Hippocampal formation (tissue), 2 donors: ENCODE data around the gene ENTPD1.
"Not testable (repeated sequence)": the region's sequence is repeated elsewhere in the genome, so short reads cannot be mapped to it uniquely, and the experiment has no call there.

Source experiments
- DNase-seq, 2 donors: peaks; one replicate each; lab custom pipeline; 2025; lab: John Stamatoyannopoulos, UW

The ENTPD1 gene

GRCh38 chr10:95794195-95794594, 38.2 kb downstream of the ENTPD1 start:
- DNase-seq = no peak

- no peak for DNase-seq
These were observed 39.6 kb downstream of the ENTPD1 start for GRCh38 chr10:95795602-95796001.

GRCh38 chr10:95796504-95796903, 40.5 kb downstream of the ENTPD1 start:
- no peak for DNase-seq

- DNase-seq = no peak
These were observed 42.3 kb downstream of the ENTPD1 start for GRCh38 chr10:95798096-95798855.

GRCh38 chr10:95800286-95800685, 44.3 kb downstream of the ENTPD1 start:
- DNase-seq = not testable (repeated sequence)

- not testable (repeated sequence) for DNase-seq
These were observed 50.9 kb downstream of the ENTPD1 start for GRCh38 chr10:95806687-95807380.

- not testable (repeated sequence) for DNase-seq
These were observed 52.8 kb downstream of the ENTPD1 start for GRCh38 chr10:95808705-95809308.

- DNase-seq = no peak
These were observed 53.6 kb downstream of the ENTPD1 start for GRCh38 chr10:95809370-95810197.

GRCh38 chr10:95810198-95810976, 54.4 kb downstream of the ENTPD1 start:
- no peak for DNase-seq

- no peak for DNase-seq
These were observed 57.2 kb downstream of the ENTPD1 start for GRCh38 chr10:95813054-95813685.

- DNase-seq = no peak
These were observed 58.2 kb downstream of the ENTPD1 start for GRCh38 chr10:95814011-95814727.

- DNase-seq = no peak
These were observed 59.2 kb downstream of the ENTPD1 start for GRCh38 chr10:95815133-95815532.

GRCh38 chr10:95815701-95816240, 59.8 kb downstream of the ENTPD1 start:
- DNase-seq = no peak

- DNase-seq = no peak
These were observed 62.0 kb downstream of the ENTPD1 start for GRCh38 chr10:95818010-95818409.

- no peak for DNase-seq
These were observed 62.7 kb downstream of the ENTPD1 start for GRCh38 chr10:95818668-95819067.

- no peak for DNase-seq
These were observed 63.8 kb downstream of the ENTPD1 start for GRCh38 chr10:95819620-95820329.

- no peak for DNase-seq
These were observed 64.4 kb downstream of the ENTPD1 start for GRCh38 chr10:95820363-95820762.

GRCh38 chr10:95821720-95822119, 65.8 kb downstream of the ENTPD1 start:
- DNase-seq = no peak

- DNase-seq = no peak
These were observed 74.1 kb downstream of the ENTPD1 start for GRCh38 chr10:95830044-95830443.
